HepG2 (cell line): ENCODE results near the gene TNFRSF18. TPM values are rescaled to one million over a fixed set of nuclear protein-coding genes. Genes with fewer than 3 reads are reported as not detected.

Experiments used
- HHEX ChIP-seq: IDR thresholded peaks from 2 replicates; pipeline ENCODE4 v1.6.1; 2016; ENCODE audit warnings: control low read depth
- HNF4G ChIP-seq, 2 experiments: sonication (generic) in 1 of 2; formaldehyde crosslinking in 1 of 2; IDR thresholded peaks; 2 replicates each; pipeline versions ENCODE4 v1.4.0 to v1.6.1; 2011 to 2020; ENCODE audit warnings: borderline replicate concordance in 2 of 2, low read depth in 2 of 2, mild to moderate bottlenecking in 2 of 2, low read length in 1 of 2, missing genetic modification reagents in 1 of 2, moderate library complexity in 1 of 2
- KAT2B ChIP-seq: fragments of 150-350 bp; IDR thresholded peaks from 2 replicates; pipeline ENCODE4 v1.6.1; 2014; ENCODE audit warnings: low read depth, low read length, borderline replicate concordance
- MAFK ChIP-seq, 2 experiments: IDR thresholded peaks in 1 of 2; conservative IDR thresholded peaks in 1 of 2; 2 replicates each; pipeline ENCODE4 v1.6.1; 2011; ENCODE audit warnings: improper control_type of control experiment in 2 of 2, low read length in 2 of 2
- NR2C2 ChIP-seq: sonication (generic); formaldehyde crosslinking; IDR thresholded peaks from 2 replicates; pipeline ENCODE4 v1.4.0; 2020; ENCODE audit warnings: missing genetic modification reagents, mild to moderate bottlenecking, moderate library complexity, borderline replicate concordance
- SRSF4 ChIP-seq: fragments of 200-400 bp; formaldehyde crosslinking; IDR thresholded peaks from one replicate; pipeline ENCODE4 v1.6.1; 2018; ENCODE audit warnings: mild to moderate bottlenecking, low read depth, low read length, moderate library complexity; ENCODE audit not compliant: poor library complexity, severe bottlenecking
- TBX3 ChIP-seq: fragments of 450-650 bp; IDR thresholded peaks from 2 replicates; pipeline ENCODE4 v1.6.1; 2017; ENCODE audit warnings: antibody characterized with exemption, mild to moderate bottlenecking, inconsistent platforms, borderline replicate concordance
- ZFY ChIP-seq: sonication (generic); formaldehyde crosslinking; IDR thresholded peaks from 2 replicates; pipeline ENCODE4 v1.4.0; 2020; ENCODE audit warnings: missing genetic modification reagents
- ZFYVE20 ChIP-seq: sonication (generic); formaldehyde crosslinking; IDR thresholded peaks from 2 replicates; pipeline ENCODE4 v1.8.0; 2023; ENCODE audit warnings: low read depth, mild to moderate bottlenecking, moderate library complexity, missing genetic modification reagents, borderline replicate concordance
- ZNF230 ChIP-seq: sonication (generic); formaldehyde crosslinking; IDR thresholded peaks from 2 replicates; pipeline ENCODE4 v1.4.0; 2020; ENCODE audit warnings: mild to moderate bottlenecking, missing genetic modification reagents
- ZNF703 ChIP-seq: sonication (generic); formaldehyde crosslinking; IDR thresholded peaks from 2 replicates; pipeline ENCODE4 v1.5.1; 2020; ENCODE audit warnings: missing genetic modification reagents, mild to moderate bottlenecking, moderate library complexity, borderline replicate concordance
- polyA plus RNA-seq, 8 experiments: library from polyadenylated mRNA; depleted of rRNA in 3 of 8; stranded (reverse) in 7 of 8; unstranded in 1 of 8; fragments of >200 nt; fragmentation: Illumina TruSeq in 4 of 8; extraction: Trizol in 4 of 8; gene quantifications; 2 replicates each; pipeline versions ENCODE4 v1.2.1 to v1.2.3, GENCODE V29; 2011 to 2016; ENCODE audit warnings: low read depth in 4 of 8, missing spikeins in 1 of 8, mixed read lengths in 1 of 8; ENCODE audit not compliant: insufficient read depth in 1 of 8
- total RNA-seq, 5 experiments: library from RNA; depleted of rRNA; stranded (reverse); fragments of >200 nt; fragmentation: Illumina TruSeq; extraction: Trizol; gene quantifications; 2 replicates each; pipeline ENCODE4 v1.2.3, GENCODE V29; 2016; ENCODE audit warnings: low read depth in 1 of 5
- TF ChIP-seq, protein P1 (sequence below), 2 experiments: sonication (generic) in 1 of 2; formaldehyde crosslinking in 1 of 2; IDR thresholded peaks; 2 replicates each; pipeline versions ENCODE4 v1.6.1 to v1.9.0; 2014 to 2022; ENCODE audit warnings: antibody characterized with exemption in 1 of 2, borderline replicate concordance in 1 of 2, inconsistent platforms in 1 of 2, low read depth in 1 of 2, missing genetic modification reagents in 1 of 2
- TF ChIP-seq, protein P2 (sequence below): IDR thresholded peaks from 2 replicates; pipeline ENCODE4 v1.6.1; 2016
- TF ChIP-seq, protein P3 (sequence below): sonication (generic); formaldehyde crosslinking; IDR thresholded peaks from 2 replicates; pipeline ENCODE4 v1.4.0; 2020; ENCODE audit warnings: missing genetic modification reagents, borderline replicate concordance
- TF ChIP-seq, protein P4 (sequence below): fragments of 450-650 bp; IDR thresholded peaks from 2 replicates; pipeline ENCODE4 v1.6.1; 2017
- TF ChIP-seq, protein P5 (sequence below): IDR thresholded peaks from 2 replicates; pipeline ENCODE4 v1.6.1; 2016; ENCODE audit warnings: low read depth, borderline replicate concordance
- TF ChIP-seq, protein P6 (sequence below): sonication (generic); formaldehyde crosslinking; IDR thresholded peaks from 2 replicates; pipeline ENCODE4 v1.5.0; 2020; ENCODE audit warnings: missing genetic modification reagents

Gene TNFRSF18
- total and polyA plus RNA-seq, 2 of the 13 experiments (the other 11 are each of a cell fraction or from before 2014, with no cell fraction given) = not detected

DNA sequence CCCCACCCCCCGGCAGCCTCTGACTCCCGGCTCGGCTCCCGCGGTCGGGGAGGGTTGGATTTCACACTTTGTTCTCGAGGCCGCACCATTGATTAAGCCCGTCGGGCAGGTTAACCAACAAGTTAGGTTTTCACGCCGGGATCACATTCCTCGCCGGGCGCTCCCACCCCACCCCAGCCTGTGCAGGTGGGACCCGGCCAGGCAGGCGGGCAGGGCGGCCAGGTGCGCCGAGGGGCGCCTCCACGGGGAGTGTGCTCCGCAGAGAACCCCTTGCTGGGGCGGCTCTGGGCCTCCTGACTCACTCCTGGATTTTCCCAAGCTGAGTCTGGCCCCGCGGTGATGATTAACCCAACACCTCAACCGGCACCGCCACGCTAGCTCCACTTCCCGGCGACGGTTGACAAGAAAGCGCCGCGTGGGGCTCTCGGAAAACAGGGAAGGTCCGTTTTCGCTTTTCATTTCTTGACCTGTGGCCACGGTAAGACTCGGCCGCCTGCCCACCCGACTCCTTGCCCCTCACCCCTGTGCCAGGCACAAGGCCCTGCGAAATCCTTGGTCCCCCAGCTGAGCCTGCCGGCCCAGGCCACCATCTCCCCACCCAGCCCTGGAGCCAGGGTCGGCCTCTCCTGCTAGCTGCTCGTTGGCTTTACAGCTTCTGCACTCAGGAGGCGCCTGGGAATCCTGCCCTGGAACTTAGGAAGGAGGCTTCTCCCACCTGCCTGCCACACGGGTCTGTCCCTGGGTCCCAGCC lies 41.5 kb downstream of the TNFRSF18 start (continued):
- TF ChIP-seq, protein P1, sequence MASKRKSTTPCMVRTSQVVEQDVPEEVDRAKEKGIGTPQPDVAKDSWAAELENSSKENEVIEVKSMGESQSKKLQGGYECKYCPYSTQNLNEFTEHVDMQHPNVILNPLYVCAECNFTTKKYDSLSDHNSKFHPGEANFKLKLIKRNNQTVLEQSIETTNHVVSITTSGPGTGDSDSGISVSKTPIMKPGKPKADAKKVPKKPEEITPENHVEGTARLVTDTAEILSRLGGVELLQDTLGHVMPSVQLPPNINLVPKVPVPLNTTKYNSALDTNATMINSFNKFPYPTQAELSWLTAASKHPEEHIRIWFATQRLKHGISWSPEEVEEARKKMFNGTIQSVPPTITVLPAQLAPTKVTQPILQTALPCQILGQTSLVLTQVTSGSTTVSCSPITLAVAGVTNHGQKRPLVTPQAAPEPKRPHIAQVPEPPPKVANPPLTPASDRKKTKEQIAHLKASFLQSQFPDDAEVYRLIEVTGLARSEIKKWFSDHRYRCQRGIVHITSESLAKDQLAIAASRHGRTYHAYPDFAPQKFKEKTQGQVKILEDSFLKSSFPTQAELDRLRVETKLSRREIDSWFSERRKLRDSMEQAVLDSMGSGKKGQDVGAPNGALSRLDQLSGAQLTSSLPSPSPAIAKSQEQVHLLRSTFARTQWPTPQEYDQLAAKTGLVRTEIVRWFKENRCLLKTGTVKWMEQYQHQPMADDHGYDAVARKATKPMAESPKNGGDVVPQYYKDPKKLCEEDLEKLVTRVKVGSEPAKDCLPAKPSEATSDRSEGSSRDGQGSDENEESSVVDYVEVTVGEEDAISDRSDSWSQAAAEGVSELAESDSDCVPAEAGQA (IDR thresholded peaks at IDR 0.05; ENCODE audit: low read depth) = peak; percentile 68
- TF ChIP-seq, protein P1 (CRISPR knock-in tag; IDR thresholded peaks at IDR 0.05; ENCODE audit: borderline replicate concordance) = no peak
- TF ChIP-seq, protein P2, sequence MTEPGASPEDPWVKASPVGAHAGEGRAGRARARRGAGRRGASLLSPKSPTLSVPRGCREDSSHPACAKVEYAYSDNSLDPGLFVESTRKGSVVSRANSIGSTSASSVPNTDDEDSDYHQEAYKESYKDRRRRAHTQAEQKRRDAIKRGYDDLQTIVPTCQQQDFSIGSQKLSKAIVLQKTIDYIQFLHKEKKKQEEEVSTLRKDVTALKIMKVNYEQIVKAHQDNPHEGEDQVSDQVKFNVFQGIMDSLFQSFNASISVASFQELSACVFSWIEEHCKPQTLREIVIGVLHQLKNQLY (CRISPR knock-in tag) = no peak
- TF ChIP-seq, protein P3, sequence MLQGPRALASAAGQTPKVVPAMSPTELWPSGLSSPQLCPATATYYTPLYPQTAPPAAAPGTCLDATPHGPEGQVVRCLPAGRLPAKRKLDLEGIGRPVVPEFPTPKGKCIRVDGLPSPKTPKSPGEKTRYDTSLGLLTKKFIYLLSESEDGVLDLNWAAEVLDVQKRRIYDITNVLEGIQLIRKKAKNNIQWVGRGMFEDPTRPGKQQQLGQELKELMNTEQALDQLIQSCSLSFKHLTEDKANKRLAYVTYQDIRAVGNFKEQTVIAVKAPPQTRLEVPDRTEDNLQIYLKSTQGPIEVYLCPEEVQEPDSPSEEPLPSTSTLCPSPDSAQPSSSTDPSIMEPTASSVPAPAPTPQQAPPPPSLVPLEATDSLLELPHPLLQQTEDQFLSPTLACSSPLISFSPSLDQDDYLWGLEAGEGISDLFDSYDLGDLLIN (CRISPR knock-in tag) = no peak
- no peak for TF ChIP-seq MAFK (conservative IDR thresholded peaks at IDR 0.05 in 1 of 2, IDR thresholded peaks at IDR 0.05 in 1 of 2; ENCODE audit: low read length in 2 of 2)
- TF ChIP-seq ZFY (CRISPR knock-in tag) = peak; percentile 72
- TF ChIP-seq, protein P4, sequence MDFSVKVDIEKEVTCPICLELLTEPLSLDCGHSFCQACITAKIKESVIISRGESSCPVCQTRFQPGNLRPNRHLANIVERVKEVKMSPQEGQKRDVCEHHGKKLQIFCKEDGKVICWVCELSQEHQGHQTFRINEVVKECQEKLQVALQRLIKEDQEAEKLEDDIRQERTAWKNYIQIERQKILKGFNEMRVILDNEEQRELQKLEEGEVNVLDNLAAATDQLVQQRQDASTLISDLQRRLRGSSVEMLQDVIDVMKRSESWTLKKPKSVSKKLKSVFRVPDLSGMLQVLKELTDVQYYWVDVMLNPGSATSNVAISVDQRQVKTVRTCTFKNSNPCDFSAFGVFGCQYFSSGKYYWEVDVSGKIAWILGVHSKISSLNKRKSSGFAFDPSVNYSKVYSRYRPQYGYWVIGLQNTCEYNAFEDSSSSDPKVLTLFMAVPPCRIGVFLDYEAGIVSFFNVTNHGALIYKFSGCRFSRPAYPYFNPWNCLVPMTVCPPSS = no peak
- peak; percentile 65 for TF ChIP-seq ZNF703 (CRISPR knock-in tag)
- no peak for TF ChIP-seq TBX3
- TF ChIP-seq SRSF4 = no peak
- TF ChIP-seq, protein P5, sequence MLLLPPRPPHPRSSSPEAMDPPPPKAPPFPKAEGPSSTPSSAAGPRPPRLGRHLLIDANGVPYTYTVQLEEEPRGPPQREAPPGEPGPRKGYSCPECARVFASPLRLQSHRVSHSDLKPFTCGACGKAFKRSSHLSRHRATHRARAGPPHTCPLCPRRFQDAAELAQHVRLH (CRISPR knock-in tag) = no peak
- TF ChIP-seq ZNF230 (CRISPR knock-in tag) = no peak
- TF ChIP-seq NR2C2 (CRISPR knock-in tag) = no peak
- no peak for TF ChIP-seq HNF4G (IDR thresholded peaks at IDR 0.05; ENCODE audit: borderline replicate concordance, low read depth, low read length)
- TF ChIP-seq HNF4G (CRISPR knock-in tag; IDR thresholded peaks at IDR 0.05; ENCODE audit: borderline replicate concordance, low read depth) = no peak
- TF ChIP-seq ZFYVE20 (CRISPR knock-in tag) = no peak
- no peak for TF ChIP-seq HHEX (CRISPR knock-in tag)
- no peak for TF ChIP-seq KAT2B
- TF ChIP-seq, protein P6, sequence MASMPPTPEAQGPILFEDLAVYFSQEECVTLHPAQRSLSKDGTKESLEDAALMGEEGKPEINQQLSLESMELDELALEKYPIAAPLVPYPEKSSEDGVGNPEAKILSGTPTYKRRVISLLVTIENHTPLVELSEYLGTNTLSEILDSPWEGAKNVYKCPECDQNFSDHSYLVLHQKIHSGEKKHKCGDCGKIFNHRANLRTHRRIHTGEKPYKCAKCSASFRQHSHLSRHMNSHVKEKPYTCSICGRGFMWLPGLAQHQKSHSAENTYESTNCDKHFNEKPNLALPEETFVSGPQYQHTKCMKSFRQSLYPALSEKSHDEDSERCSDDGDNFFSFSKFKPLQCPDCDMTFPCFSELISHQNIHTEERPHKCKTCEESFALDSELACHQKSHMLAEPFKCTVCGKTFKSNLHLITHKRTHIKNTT (CRISPR knock-in tag) = no peak
